DND-41 (cell line): ENCODE results near the gene CD164L2.
"Not testable (repeated sequence)": the region's sequence is repeated elsewhere in the genome, so short reads cannot be mapped to it uniquely, and the experiment has no call there.

ENCODE experiments used
- ATAC-seq: fragments of 200-7000 bp; cut with Tn5 transposase; 3 replicates; pipeline ENCODE4 v1.9.1; 2021; ENCODE audit warnings: low read depth; ENCODE audit not compliant: insufficient read depth
- DNase-seq: peaks from one replicate; pipeline ENCODE4 v3.0.0-alpha.2; 2020
- H2AFZ ChIP-seq: 2 replicates; pipeline ENCODE4 v1.6.0; 2012; ENCODE audit warnings: low read depth, low read length
- H3K27ac ChIP-seq: 2 replicates; pipeline ENCODE4 v1.5.1; 2012; ENCODE audit warnings: low read length, inconsistent platforms
- H3K27me3 ChIP-seq: fragments of 200-600 bp; sonication (generic); 2 replicates; pipeline ENCODE4 v1.6.0; 2012; ENCODE audit warnings: low read length, mild to moderate bottlenecking, inconsistent platforms; ENCODE audit not compliant: insufficient read depth, poor library complexity
- H3K36me3 ChIP-seq: 2 replicates; pipeline ENCODE4 v1.5.1; 2012; ENCODE audit warnings: low read length, inconsistent platforms; ENCODE audit not compliant: insufficient read depth
- H3K4me1 ChIP-seq: 2 replicates; pipeline ENCODE4 v1.5.1; 2012; ENCODE audit warnings: mild to moderate bottlenecking, low read length; ENCODE audit not compliant: insufficient read depth
- H3K4me2 ChIP-seq: 2 replicates; pipeline ENCODE4 v1.6.0; 2012; ENCODE audit warnings: mild to moderate bottlenecking, moderate library complexity, low read length, inconsistent platforms; ENCODE audit not compliant: insufficient read depth
- H3K4me3 ChIP-seq, 2 experiments: fragments of 200-600 bp in 1 of 2; shearing (Covaris generic) in 1 of 2; 2 replicates each; pipeline ENCODE4 v1.5.1; 2012 to 2016; ENCODE audit warnings: inconsistent platforms in 2 of 2, low read length in 2 of 2, mild to moderate bottlenecking in 2 of 2, low read depth in 1 of 2, moderate library complexity in 1 of 2
- H3K79me2 ChIP-seq: 2 replicates; pipeline ENCODE4 v1.6.0; 2012; ENCODE audit warnings: low read length, inconsistent platforms; ENCODE audit not compliant: insufficient read depth
- H3K9ac ChIP-seq: 2 replicates; pipeline ENCODE4 v1.6.0; 2012; ENCODE audit warnings: low read depth, mild to moderate bottlenecking, inconsistent platforms, low read length, moderate library complexity
- H3K9me3 ChIP-seq: 2 replicates; pipeline ENCODE4 v1.5.1; 2012; ENCODE audit warnings: low read length, moderate library complexity, mild to moderate bottlenecking, inconsistent platforms; ENCODE audit not compliant: insufficient read depth, severe bottlenecking
- H4K20me1 ChIP-seq: 2 replicates; pipeline ENCODE4 v1.6.0; 2012; ENCODE audit warnings: low read length; ENCODE audit not compliant: insufficient read depth
- CTCF ChIP-seq: IDR thresholded peaks from 2 replicates; pipeline ENCODE4 v1.5.1; 2012; ENCODE audit warnings: borderline replicate concordance, low read length, moderate library complexity, mild to moderate bottlenecking; ENCODE audit not compliant: poor library complexity, severe bottlenecking; ENCODE audit errors: extremely low read depth
- EZH2 ChIP-seq: IDR thresholded peaks from 3 replicates; pipeline ENCODE4 v1.6.1; 2012; ENCODE audit warnings: borderline replicate concordance, low read depth, mild to moderate bottlenecking, moderate library complexity, low read length, inconsistent platforms; ENCODE audit not compliant: severe bottlenecking

Gene CD164L2

DNA sequence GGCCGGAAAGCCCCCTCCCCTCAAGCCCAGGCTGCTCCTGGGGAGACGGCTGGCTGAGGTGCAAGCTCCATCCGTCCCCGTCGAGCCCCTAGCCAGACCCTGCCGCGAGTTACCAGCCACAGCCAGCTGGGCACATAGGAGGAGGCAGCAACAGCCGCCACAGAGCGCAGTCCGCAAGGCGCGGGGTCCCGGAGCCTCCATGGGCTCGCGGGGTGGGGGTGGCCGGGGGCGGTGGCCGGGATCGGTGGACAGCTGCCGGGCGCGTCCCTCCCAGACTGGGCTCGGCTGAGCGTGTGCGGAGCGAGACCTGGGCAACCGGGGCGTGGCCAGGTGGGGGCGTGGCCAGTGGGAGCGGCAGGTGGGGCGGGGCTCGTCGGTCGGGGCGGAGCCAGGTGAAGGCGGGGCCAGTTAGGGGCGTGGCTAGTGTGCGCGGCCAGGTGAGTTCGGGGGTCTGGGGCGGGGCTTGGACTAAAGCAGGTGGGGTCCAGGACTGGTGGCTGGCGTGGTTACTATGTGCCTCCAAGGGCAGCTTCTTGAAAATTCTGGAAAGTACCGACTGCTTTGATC, at the start of gene CD164L2:
CD164L2 (minus strand) TSS at position 295 of the 567 bp plus-strand sequence; CDS start at position 201, 94 bp downstream.
- H3K27ac ChIP-seq = no peak within 1 kb of the TSS
- H3K79me2 ChIP-seq = no peaks in the 10 kb centered on the region
- no peak for ATAC-seq
- no peaks in the 10 kb centered on the region for H3K4me1 ChIP-seq
- TF ChIP-seq CTCF (no peak), EZH2 (no peak)
- H2AFZ ChIP-seq = no peak within 1 kb of the TSS
- H3K9me3 ChIP-seq = no peaks in the 10 kb centered on the region
- H3K36me3 ChIP-seq = no peaks in the 10 kb centered on the region
- no peak within 1 kb of the TSS for H3K9ac ChIP-seq
- H3K4me2 ChIP-seq = no peak within 1 kb of the TSS
- no peak for DNase-seq
- no peaks in the 10 kb centered on the region for H3K27me3 ChIP-seq
- H3K4me3 ChIP-seq = no peak within 1 kb of the TSS
- H4K20me1 ChIP-seq = no peaks in the 10 kb centered on the region

DNA sequence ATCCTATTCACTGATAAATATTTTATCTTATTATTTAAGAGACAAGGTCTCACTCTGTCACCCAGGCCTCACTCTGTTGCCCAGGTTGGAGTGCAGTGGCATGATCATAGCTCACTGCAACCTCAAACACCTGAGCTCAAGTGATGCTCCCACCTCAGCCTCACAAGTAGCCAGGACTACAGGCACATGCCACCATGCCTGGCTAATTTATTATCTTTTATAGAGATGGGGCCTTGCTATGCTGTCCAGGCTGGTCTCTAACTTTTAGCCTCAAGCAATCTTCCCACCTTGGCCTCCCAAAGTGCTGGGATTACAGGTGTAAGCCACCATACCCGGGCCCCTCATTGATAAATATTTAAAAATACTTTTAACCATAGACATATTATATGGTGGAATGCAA, 49.6 kb upstream of the CD164L2 start:
- H2AFZ ChIP-seq, H3K4me3 ChIP-seq, H3K9ac ChIP-seq, DNase-seq, H3K4me2 ChIP-seq, H3K27ac ChIP-seq, ATAC-seq, H3K9me3 ChIP-seq, H3K27me3 ChIP-seq: not testable (repeated sequence)
- peaks cover 21% of the 10 kb centered on the region for H3K4me1 ChIP-seq
- H4K20me1 ChIP-seq = peaks cover 32% of the 10 kb centered on the region; the same call in 1 of the 2 replicates
- peaks cover 20% of the 10 kb centered on the region for H3K36me3 ChIP-seq
- peaks cover 90% of the 10 kb centered on the region for H3K79me2 ChIP-seq

DNA sequence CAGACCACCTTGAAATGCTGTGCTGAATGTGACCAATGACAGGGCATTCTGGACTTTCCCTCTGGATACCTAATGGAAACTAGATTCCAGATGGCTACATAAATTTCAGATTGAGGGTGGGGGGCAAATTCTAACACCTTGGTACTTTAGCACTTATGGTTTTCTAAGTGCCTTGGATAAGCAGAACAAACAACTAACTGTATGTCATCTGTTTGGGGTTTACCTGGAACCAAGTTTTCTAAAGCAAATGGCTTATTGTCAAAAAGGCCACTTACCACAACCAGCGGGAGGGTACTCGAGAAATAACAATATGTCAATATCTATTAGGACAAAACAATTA, 48.4 kb upstream of the CD164L2 start:
- no peak for DNase-seq
- Histone ChIP-seq H3K27ac (no peak overlapping the region), H3K9ac (no peak overlapping the region), H3K36me3 (peaks cover 32% of the 10 kb centered on the region), H3K4me2 (no peak overlapping the region), H3K4me3 (no peak overlapping the region), H3K79me2 (peaks cover 82% of the 10 kb centered on the region), H2AFZ (no peak overlapping the region), H3K9me3 (no peaks in the 10 kb centered on the region), H4K20me1 (peaks cover 32% of the 10 kb centered on the region; the same call in 1 of the 2 replicates), H3K4me1 (peaks cover 12% of the 10 kb centered on the region), H3K27me3 (no peaks in the 10 kb centered on the region)
- TF ChIP-seq CTCF (no peak), EZH2 (no peak)
- no peak for ATAC-seq

GRCh38 chr1:27430903-27431600, 47.9 kb upstream of the CD164L2 start:
- Histone ChIP-seq H3K4me1 (peaks cover 7% of the 10 kb centered on the region; the same call in 1 of the 2 replicates), H3K4me3 (no peak overlapping the region), H3K27ac (no peak overlapping the region), H3K79me2 (peaks cover 76% of the 10 kb centered on the region), H4K20me1 (peaks cover 30% of the 10 kb centered on the region; the same call in 1 of the 2 replicates), H2AFZ (no peak overlapping the region), H3K27me3 (no peaks in the 10 kb centered on the region), H3K9me3 (no peaks in the 10 kb centered on the region), H3K9ac (no peak overlapping the region), H3K36me3 (peaks cover 35% of the 10 kb centered on the region), H3K4me2 (no peak overlapping the region)
- peak; percentile 21 for DNase-seq
- TF ChIP-seq CTCF (no peak), EZH2 (no peak)
- ATAC-seq = peak; percentile 56
